IPS-18c (cell line): Measurements from ENCODE around the gene SLC22A3.

Experiments used
- H3K4me3 ChIP-seq: 2 replicates; pipeline ENCODE4 v1.7.0; 2013; ENCODE audit warnings: low read depth, mild to moderate bottlenecking, low read length, moderate library complexity; ENCODE audit not compliant: insufficient read depth
- H3K9me3 ChIP-seq: one replicate; pipeline ENCODE4 v1.6.1; 2013; ENCODE audit warnings: mild to moderate bottlenecking, low read length, moderate library complexity; ENCODE audit not compliant: control insufficient read depth, insufficient read depth

Gene SLC22A3

GRCh38 chr6:160489091-160489490, 140.9 kb downstream of the SLC22A3 start:
- Histone ChIP-seq H3K4me3 (no peak overlapping the region), H3K9me3 (no peaks in the 10 kb centered on the region)

- Histone ChIP-seq H3K9me3 (no peaks in the 10 kb centered on the region), H3K4me3 (no peak overlapping the region)
Observed at GRCh38 chr6:160494576-160494975, 146.4 kb downstream of the SLC22A3 start.

- Histone ChIP-seq H3K4me3 (no peak overlapping the region), H3K9me3 (no peaks in the 10 kb centered on the region)
Observed at GRCh38 chr6:160500639-160501038, 152.5 kb downstream of the SLC22A3 start.
